Gastroesophageal sphincter (tissue), 3 donors: ENCODE results near the gene P4HA3.

Source experiments
- CTCF ChIP-seq, 4 experiments: fragments of 200-600 bp in 2 of 4; fragments of 450-650 bp in 2 of 4; sonication (generic) in 1 of 4; IDR thresholded peaks; one replicate each; pipeline ENCODE4 v1.5.1; 2017 to 2019; ENCODE audit warnings: antibody characterized with exemption in 4 of 4, mild to moderate bottlenecking in 2 of 4, moderate library complexity in 2 of 4
- POLR2AphosphoS5 ChIP-seq: sonication (generic); formaldehyde crosslinking; IDR thresholded peaks from one replicate; pipeline ENCODE4 v1.6.1; 2017; ENCODE audit warnings: antibody characterized with exemption

- no peak for TF ChIP-seq CTCF (IDR thresholded peaks at IDR 0.05)
- TF ChIP-seq POLR2AphosphoS5, result no peak
These were observed 39.2 kb downstream of the P4HA3 start for GRCh38 chr11:74272276-74272675.
